ENCODE measurements around the gene PTH2. TPM values are rescaled to one million over a fixed set of nuclear protein-coding genes. Genes with fewer than 3 reads are reported as not detected.

The PTH2 gene
- total RNA-seq, 8 experiments from 2014 or later: 1.2 TPM; not detected in 7

GRCh38 chr19:49411681-49412326, 11.4 kb downstream of the PTH2 start:
- peak in 1 of 8 experiments; percentile 15 for ATAC-seq (replicated peaks in 6 of 8)

GRCh38 chr19:49409441-49410029, 13.7 kb downstream of the PTH2 start:
- Histone ChIP-seq H3K4me1 (replicated peaks in 1 of 2) (peaks cover 3 to 9% of the 10 kb centered on the region in 2 donors), H3K4me3 (no peak overlapping the region), H3K27ac (no peak overlapping the region)
- no peak for ATAC-seq (replicated peaks in 6 of 8)
- 0 to 92% (median 83%) methylated on average over 1 to 5 of the region's 5 CpGs; no CpG with 5 or more reads in 4 of the 10 experiments for WGBS, 10 experiments
- in situ Hi-C loops (cut with MboI; ENCODE audit: low pct_unique_long_range_greater_than_20kb in 2 of 9, low sequenced_read_pairs in 9 of 9, unreplicated experiment in 9 of 9): no loop called here

More at GRCh38 chr19:49411681-49412326, 11.4 kb downstream of the PTH2 start:
- WGBS, 10 experiments: 100% methylated on average over 1 of the region's 3 CpGs; no CpG with 5 or more reads in 9 of the 10 experiments
- in situ Hi-C loops (cut with MboI; ENCODE audit: low pct_unique_long_range_greater_than_20kb in 2 of 9, low sequenced_read_pairs in 9 of 9, unreplicated experiment in 9 of 9): no loop called here
- peaks cover 11 to 21% of the 10 kb centered on the region in 2 donors for H3K4me1 ChIP-seq (replicated peaks in 1 of 2)
- no peak overlapping the region for H3K27ac ChIP-seq
- H3K4me3 ChIP-seq: no peak overlapping the region

GRCh38 chr19:49408816-49409440, 14.3 kb downstream of the PTH2 start:
- 50 to 90% (median 73%) methylated on average over 2 to 4 of the region's 8 CpGs; no CpG with 5 or more reads in 5 of the 10 experiments for WGBS, 10 experiments
- H3K4me1 ChIP-seq (replicated peaks in 1 of 2): peaks cover 3 to 9% of the 10 kb centered on the region in 2 donors
- H3K27ac ChIP-seq: no peak overlapping the region
- ATAC-seq (replicated peaks in 6 of 8): no peak
- H3K4me3 ChIP-seq: no peak overlapping the region
- in situ Hi-C loops (cut with MboI; ENCODE audit: low pct_unique_long_range_greater_than_20kb in 2 of 9, low sequenced_read_pairs in 9 of 9, unreplicated experiment in 9 of 9): no loop called here

- Histone ChIP-seq H3K27ac (no peak overlapping the region), H3K4me3 (no peak overlapping the region), H3K4me1 (replicated peaks in 1 of 2) (peaks cover 0 to 8% of the 10 kb centered on the region in 2 donors)
- 40 to 88% (median 78%) methylated on average over 1 to 7 of the region's 16 CpGs; no CpG with 5 or more reads in 1 of the 10 experiments for WGBS, 10 experiments
- ATAC-seq (replicated peaks in 6 of 8): no peak
- in situ Hi-C loops (cut with MboI; ENCODE audit: low pct_unique_long_range_greater_than_20kb in 2 of 9, low sequenced_read_pairs in 9 of 9, unreplicated experiment in 9 of 9): no loop called here
Observed at GRCh38 chr19:49407482-49408015, 15.7 kb downstream of the PTH2 start.

GRCh38 chr19:49407079-49407478, 16.2 kb downstream of the PTH2 start:
- Histone ChIP-seq H3K4me3 (no peak overlapping the region), H3K27ac (no peak overlapping the region), H3K4me1 (replicated peaks in 1 of 2) (peaks cover 0 to 8% of the 10 kb centered on the region in 2 donors)
- ATAC-seq (replicated peaks in 6 of 8): no peak
- WGBS, 10 experiments: 100% methylated on average over 1 of the region's 7 CpGs; no CpG with 5 or more reads in 9 of the 10 experiments
- in situ Hi-C loops (cut with MboI; ENCODE audit: low pct_unique_long_range_greater_than_20kb in 2 of 9, low sequenced_read_pairs in 9 of 9, unreplicated experiment in 9 of 9): no loop called here

- ATAC-seq (replicated peaks in 6 of 8): peak in 7 of 8 experiments; percentile 7 to 83 (median 24)
- 10 to 57% (median 31%) methylated on average over 1 to 4 of the region's 7 CpGs; no CpG with 5 or more reads in 3 of the 10 experiments for WGBS, 10 experiments
- Histone ChIP-seq H3K4me1 (replicated peaks in 1 of 2) (peaks cover 0 to 8% of the 10 kb centered on the region in 2 donors), H3K4me3 (no peak overlapping the region), H3K27ac (no peak overlapping the region)
- in situ Hi-C loops (cut with MboI; ENCODE audit: low pct_unique_long_range_greater_than_20kb in 2 of 9, low sequenced_read_pairs in 9 of 9, unreplicated experiment in 9 of 9): no loop called here
Observed at GRCh38 chr19:49403404-49404187, 19.6 kb downstream of the PTH2 start.

GRCh38 chr19:49400029-49400428, 23.2 kb downstream of the PTH2 start:
- H3K27ac ChIP-seq: no peak overlapping the region
- ATAC-seq (replicated peaks in 6 of 8): peak in 3 of 8 experiments; percentile 17 to 53 (median 29)
- WGBS, 10 experiments: 33 to 100% (median 90%) methylated on average over 1 to 6 of the region's 6 CpGs
- in situ Hi-C loops (cut with MboI; ENCODE audit: low pct_unique_long_range_greater_than_20kb in 2 of 9, low sequenced_read_pairs in 9 of 9, unreplicated experiment in 9 of 9): no loop called here
- H3K4me3 ChIP-seq: no peak overlapping the region
- peaks cover 0 to 8% of the 10 kb centered on the region in 2 donors for H3K4me1 ChIP-seq (replicated peaks in 1 of 2)

- Histone ChIP-seq H3K27ac (no peak overlapping the region), H3K4me3 (no peak overlapping the region), H3K4me1 (replicated peaks in 1 of 2) (peaks cover 5 to 12% of the 10 kb centered on the region in 2 donors)
- 18 to 100% (median 63%) methylated on average over 1 to 5 of the region's 6 CpGs; no CpG with 5 or more reads in 2 of the 10 experiments for WGBS, 10 experiments
- in situ Hi-C loops (cut with MboI; ENCODE audit: low pct_unique_long_range_greater_than_20kb in 2 of 9, low sequenced_read_pairs in 9 of 9, unreplicated experiment in 9 of 9): loop anchor here in 3 of 9 experiments (10.0 to 25.0 kb wide), 2 partner anchors 46 to 138 kb away; partner anchors contain the start of genes SLC17A7 (in 2 of the 3) and RCN3 (in 1 of the 3)
- no peak for ATAC-seq (replicated peaks in 6 of 8)
Observed at GRCh38 chr19:49398931-49399330, 24.3 kb downstream of the PTH2 start.

GRCh38 chr19:49398001-49398615, 25.1 kb downstream of the PTH2 start:
- Histone ChIP-seq H3K27ac (no peak overlapping the region), H3K4me3 (no peak overlapping the region), H3K4me1 (replicated peaks in 1 of 2) (peaks cover 6 to 8% of the 10 kb centered on the region in 2 donors)
- in situ Hi-C loops (cut with MboI; ENCODE audit: low pct_unique_long_range_greater_than_20kb in 2 of 9, low sequenced_read_pairs in 9 of 9, unreplicated experiment in 9 of 9): loop anchor here in 3 of 9 experiments (10.0 to 25.0 kb wide), 2 partner anchors 47 to 139 kb away; partner anchors contain the start of genes SLC17A7 (in 2 of the 3) and RCN3 (in 1 of the 3)
- whole genome bisulfite sequencing, 10 experiments: 64 to 93% (median 90%) methylated on average over 2 to 3 of the region's 11 CpGs; no CpG with 5 or more reads in 5 of the 10 experiments
- ATAC-seq (replicated peaks in 6 of 8): no peak

GRCh38 chr19:49396738-49397505, 26.3 kb downstream of the PTH2 start:
- WGBS, 10 experiments: 7 to 91% (median 70%) methylated on average over 1 to 5 of the region's 8 CpGs; no CpG with 5 or more reads in 2 of the 10 experiments
- H3K4me1 ChIP-seq (replicated peaks in 1 of 2): peaks cover 8% of the 10 kb centered on the region in 2 donors
- in situ Hi-C loops (cut with MboI; ENCODE audit: low pct_unique_long_range_greater_than_20kb in 2 of 9, low sequenced_read_pairs in 9 of 9, unreplicated experiment in 9 of 9): loop anchor here in 3 of 9 experiments (10.0 to 25.0 kb wide), 2 partner anchors 48 to 140 kb away; partner anchors contain the start of genes SLC17A7 (in 2 of the 3) and RCN3 (in 1 of the 3)
- ATAC-seq (replicated peaks in 6 of 8): no peak
- H3K27ac ChIP-seq: no peak overlapping the region
- H3K4me3 ChIP-seq: no peak overlapping the region

All from motor neuron (in vitro differentiated cells).